ENCODE results near the gene ZNF568. TPM values are rescaled to one million over a fixed set of nuclear protein-coding genes. Genes with fewer than 3 reads are reported as not detected.

Gene ZNF568
- total RNA-seq, result 14.8 and 16.2 TPM in 2 replicates

DNA sequence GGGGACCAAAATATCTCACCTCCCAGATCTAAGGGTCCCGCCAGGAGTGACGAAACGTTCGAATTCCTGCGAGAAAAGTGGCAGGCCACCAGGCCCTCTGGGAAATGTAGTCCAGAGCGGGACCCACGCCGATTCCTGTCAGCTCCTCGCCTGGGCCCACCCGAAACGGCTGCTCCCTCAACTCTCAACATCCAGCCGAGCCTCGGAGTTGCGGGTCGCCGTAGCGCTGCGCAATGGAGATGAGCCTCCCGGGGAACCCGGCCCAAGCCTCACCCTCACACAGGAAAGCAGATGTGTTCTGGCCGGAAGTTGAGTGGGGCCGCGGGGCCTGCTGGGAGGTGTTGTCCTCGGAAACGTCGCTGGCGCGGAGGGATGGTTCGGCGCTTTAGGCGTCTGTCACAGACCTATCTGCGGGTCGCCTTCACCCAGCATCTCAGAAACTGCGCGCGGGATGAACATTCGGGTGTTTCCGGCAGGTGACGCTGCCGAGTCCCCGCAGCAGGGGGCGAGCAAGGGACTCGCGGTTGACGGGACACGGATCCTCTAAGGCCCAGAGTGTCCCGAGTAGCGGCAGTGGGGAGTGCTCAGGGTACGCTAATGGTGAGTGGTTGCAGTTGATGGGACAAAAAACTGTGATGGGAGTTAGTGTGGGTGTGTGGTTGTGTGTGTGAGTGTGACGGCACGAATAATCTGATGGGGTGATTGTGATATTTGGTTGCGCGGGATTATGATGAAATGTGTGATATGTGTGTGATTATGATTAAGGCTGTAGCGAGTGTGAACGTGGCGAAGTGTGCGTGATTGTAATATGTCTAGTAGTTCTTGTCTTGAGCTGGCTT lies at the start of gene ZNF568, which contains the start of gene ZNF829:
Gene ZNF568 (plus strand): TSS at position 341 of the 839 bp plus-strand sequence. CDS start 6,439 bp downstream, outside the sequence.
Gene ZNF829 (minus strand): TSS at position 300 of the 839 bp plus-strand sequence. CDS start 1,124 bp downstream, outside the sequence.

Other genes with a start within 250 kb of the ZNF568 start
- gene ZNF461, start 249.5 kb upstream of the ZNF568 start, total RNA-seq, result 12.5 and 12.8 TPM in 2 replicates
- gene ZNF567, start 228.7 kb upstream of the ZNF568 start, total RNA-seq, result 3.6 and 4.4 TPM in 2 replicates
- 2.0 and 3.0 TPM in 2 replicates for gene ZNF850, start 143.5 kb upstream of the ZNF568 start, total RNA-seq
- gene ZNF790, start 77.9 kb upstream of the ZNF568 start, total RNA-seq, result 7.4 and 8.1 TPM in 2 replicates
- gene ZNF345, start 65.5 kb upstream of the ZNF568 start, total RNA-seq, result 1.8 and 2.3 TPM in 2 replicates
- 2.6 and 3.4 TPM in 2 replicates for gene ZNF829, start within 50 bp of the ZNF568 start, total RNA-seq
- 8.1 and 10.1 TPM in 2 replicates for gene ZNF420, start 162.1 kb downstream of the ZNF568 start, total RNA-seq